NT2/D1 (cell line): ENCODE data around the gene TCF4.

Source experiments
- DNase-seq: peaks from one replicate; pipeline ENCODE4 v3.0.0-alpha.2; 2011; ENCODE audit warnings: low read depth, low spot score
- H3K27me3 ChIP-seq: 2 replicates; pipeline ENCODE4 v1.6.0; 2011; ENCODE audit warnings: mild to moderate bottlenecking; ENCODE audit not compliant: insufficient read length, insufficient read depth
- H3K36me3 ChIP-seq: 2 replicates; pipeline ENCODE4 v1.6.1; 2011; ENCODE audit warnings: mild to moderate bottlenecking, low read length, mixed read lengths; ENCODE audit not compliant: insufficient read depth, insufficient read length
- H3K4me1 ChIP-seq: 2 replicates; pipeline ENCODE4 v1.5.1; 2011; ENCODE audit not compliant: insufficient read depth, insufficient read length
- H3K4me3 ChIP-seq: 2 replicates; pipeline ENCODE4 v1.5.1; 2011; ENCODE audit warnings: low read depth; ENCODE audit not compliant: insufficient read length
- H3K9ac ChIP-seq: 2 replicates; pipeline ENCODE4 v1.6.0; 2011; ENCODE audit warnings: low read depth; ENCODE audit not compliant: insufficient read length
- H3K9me3 ChIP-seq: 2 replicates; pipeline ENCODE4 v1.5.1; 2011; ENCODE audit warnings: mild to moderate bottlenecking, low read length; ENCODE audit not compliant: insufficient read depth
- SUZ12 ChIP-seq: IDR thresholded peaks from 2 replicates; pipeline ENCODE4 v1.6.1; 2011; ENCODE audit not compliant: insufficient read length, insufficient read depth; ENCODE audit errors: extremely low read depth
- YY1 ChIP-seq: IDR thresholded peaks from 2 replicates; pipeline ENCODE4 v1.6.1; 2011; ENCODE audit not compliant: insufficient read length, insufficient read depth
- ZNF274 ChIP-seq: IDR thresholded peaks from 2 replicates; pipeline ENCODE4 v1.6.1; 2011; ENCODE audit warnings: mild to moderate bottlenecking, low read depth, low read length

Gene TCF4

GRCh38 chr18:55552526-55553189, 35.3 kb downstream of the TCF4 start:
- H3K27me3 ChIP-seq: no peaks in the 10 kb centered on the region
- H3K4me1 ChIP-seq: no peaks in the 10 kb centered on the region
- no peaks in the 10 kb centered on the region for H3K9me3 ChIP-seq
- no peak for TF ChIP-seq YY1
- TF ChIP-seq ZNF274: no peak
- TF ChIP-seq SUZ12: no peak
- H3K9ac ChIP-seq: no peak overlapping the region
- H3K36me3 ChIP-seq: no peaks in the 10 kb centered on the region
- no peak overlapping the region for H3K4me3 ChIP-seq
- DNase-seq: no peak

- no peaks in the 10 kb centered on the region for H3K4me1 ChIP-seq
- no peaks in the 10 kb centered on the region for H3K36me3 ChIP-seq
- H3K27me3 ChIP-seq: no peaks in the 10 kb centered on the region
- no peak overlapping the region for H3K9ac ChIP-seq
- TF ChIP-seq YY1: no peak
- TF ChIP-seq SUZ12: no peak
- TF ChIP-seq ZNF274: no peak
- H3K9me3 ChIP-seq: no peaks in the 10 kb centered on the region
- no peak for DNase-seq
- no peak overlapping the region for H3K4me3 ChIP-seq
These were observed 36.8 kb downstream of the TCF4 start for GRCh38 chr18:55551227-55551626.

GRCh38 chr18:55550471-55550870, 37.5 kb downstream of the TCF4 start:
- no peaks in the 10 kb centered on the region for H3K4me1 ChIP-seq
- no peak for TF ChIP-seq YY1
- no peaks in the 10 kb centered on the region for H3K36me3 ChIP-seq
- no peak overlapping the region for H3K4me3 ChIP-seq
- no peaks in the 10 kb centered on the region for H3K27me3 ChIP-seq
- no peak overlapping the region for H3K9ac ChIP-seq
- H3K9me3 ChIP-seq: no peaks in the 10 kb centered on the region
- no peak for DNase-seq

- Histone ChIP-seq H3K4me1 (no peaks in the 10 kb centered on the region), H3K36me3 (no peaks in the 10 kb centered on the region), H3K4me3 (no peak overlapping the region), H3K27me3 (no peaks in the 10 kb centered on the region), H3K9me3 (no peaks in the 10 kb centered on the region), H3K9ac (no peak overlapping the region)
- TF ChIP-seq ZNF274: no peak
- no peak for TF ChIP-seq YY1
- TF ChIP-seq SUZ12: no peak
- no peak for DNase-seq
These were observed 38.4 kb downstream of the TCF4 start for GRCh38 chr18:55549474-55550104.

DNA sequence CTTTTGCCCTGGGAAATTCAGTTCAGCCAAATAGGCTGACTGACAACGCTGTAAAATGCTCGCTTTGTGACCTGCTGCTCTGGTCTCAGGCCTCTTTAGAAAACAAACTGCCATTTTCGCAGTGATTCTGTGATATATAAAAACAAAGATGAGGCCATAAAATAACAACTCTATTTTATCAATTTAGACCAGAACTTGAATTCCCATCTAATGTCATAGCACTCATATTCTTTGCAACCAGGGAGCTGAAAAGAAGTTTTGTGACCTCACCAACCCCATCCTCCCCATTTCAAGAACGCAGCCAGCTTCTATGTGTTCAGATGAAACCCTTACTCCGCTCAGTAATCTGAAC, 40.3 kb downstream of the TCF4 start:
- Histone ChIP-seq H3K9me3 (no peaks in the 10 kb centered on the region), H3K9ac (no peak overlapping the region)
- TF ChIP-seq YY1 (no peak), SUZ12 (no peak), ZNF274 (no peak)

DNA sequence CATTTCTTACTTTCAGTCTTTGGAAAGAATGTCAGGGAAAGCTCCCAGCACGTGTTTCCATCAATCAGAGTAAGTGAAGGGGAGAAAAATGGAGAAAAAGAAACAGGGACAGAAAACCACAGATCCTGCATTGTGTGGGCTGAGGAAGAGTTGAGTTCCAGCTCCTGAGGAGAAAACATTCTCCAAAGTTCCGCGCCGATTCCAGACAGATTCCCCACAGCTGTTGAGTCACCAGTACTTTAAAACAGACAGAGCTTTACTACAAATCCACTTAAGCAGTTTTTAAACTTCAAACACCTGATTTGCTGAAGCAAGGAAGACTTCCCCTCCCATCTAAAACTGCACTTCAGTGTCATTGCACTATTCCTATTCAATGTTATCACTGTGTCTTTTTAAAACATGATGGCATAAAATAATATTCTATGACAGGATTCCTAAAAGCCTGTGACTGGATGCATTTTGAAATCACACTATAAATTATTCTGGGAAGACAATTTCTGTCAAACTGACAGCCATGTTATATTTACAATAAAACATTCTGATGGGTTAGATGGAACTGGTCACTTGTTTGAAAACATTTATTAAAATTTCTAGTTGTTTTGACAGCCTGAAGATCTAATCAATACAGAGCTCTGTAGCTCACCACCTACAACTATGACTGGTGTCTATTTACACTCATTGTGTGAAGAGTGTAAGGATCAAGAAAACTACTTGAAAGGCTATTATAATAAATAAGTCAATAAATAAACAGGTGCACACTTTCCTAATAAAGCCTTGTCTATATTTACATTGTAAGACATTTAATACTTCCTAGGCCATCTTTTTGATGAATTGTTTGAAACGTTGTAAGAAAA, 40.9 kb downstream of the TCF4 start:
- DNase-seq: no peak
- H3K36me3 ChIP-seq: no peaks in the 10 kb centered on the region
- no peaks in the 10 kb centered on the region for H3K4me1 ChIP-seq
- TF ChIP-seq SUZ12: no peak
- TF ChIP-seq YY1: no peak
- no peak for TF ChIP-seq ZNF274
- no peak overlapping the region for H3K4me3 ChIP-seq
- no peaks in the 10 kb centered on the region for H3K9me3 ChIP-seq
- H3K9ac ChIP-seq: no peak overlapping the region
- H3K27me3 ChIP-seq: no peaks in the 10 kb centered on the region

More for the DNA sequence above, 40.3 kb downstream of the TCF4 start:
- no peak for DNase-seq
- Histone ChIP-seq H3K4me3 (no peak overlapping the region), H3K4me1 (no peaks in the 10 kb centered on the region), H3K27me3 (no peaks in the 10 kb centered on the region), H3K36me3 (no peaks in the 10 kb centered on the region)

- Histone ChIP-seq H3K9me3 (no peaks in the 10 kb centered on the region), H3K4me1 (no peaks in the 10 kb centered on the region), H3K9ac (no peak overlapping the region), H3K4me3 (no peak overlapping the region), H3K27me3 (no peaks in the 10 kb centered on the region), H3K36me3 (no peaks in the 10 kb centered on the region)
- TF ChIP-seq SUZ12 (no peak), YY1 (no peak), ZNF274 (no peak)
- DNase-seq: no peak
These were observed 44.0 kb downstream of the TCF4 start for GRCh38 chr18:55544014-55544413.
